ENCODE results near the gene GSKIP.
A peak's percentile ranks its signal among the peaks of the same experiment; 100 is the strongest.

Gene GSKIP

GRCh38 chr14:96383445-96383844 lies 20.1 kb downstream of the GSKIP start:
- DNase-seq = no peak

GRCh38 chr14:96384053-96384452 lies 20.7 kb downstream of the GSKIP start:
- DNase-seq = no peak

- DNase-seq = no peak
Measured at GRCh38 chr14:96384740-96385139, 21.4 kb downstream of the GSKIP start.

- no peak for DNase-seq
Measured at GRCh38 chr14:96385385-96385784, 22.1 kb downstream of the GSKIP start.

GRCh38 chr14:96390965-96391292 lies 27.6 kb downstream of the GSKIP start:
- DNase-seq = no peak

- peak; percentile 79 for DNase-seq
Measured at GRCh38 chr14:96391293-96392118, 28.2 kb downstream of the GSKIP start.

- no peak for DNase-seq
Measured at GRCh38 chr14:96393071-96393691, 29.9 kb downstream of the GSKIP start.

- no peak for DNase-seq
Measured at GRCh38 chr14:96394047-96394815, 30.9 kb downstream of the GSKIP start.

GRCh38 chr14:96398432-96398831 lies 35.1 kb downstream of the GSKIP start:
- no peak for DNase-seq

GRCh38 chr14:96398921-96399320 lies 35.6 kb downstream of the GSKIP start:
- DNase-seq = no peak

GRCh38 chr14:96399405-96399804 lies 36.1 kb downstream of the GSKIP start:
- no peak for DNase-seq

GRCh38 chr14:96400495-96400894 lies 37.2 kb downstream of the GSKIP start:
- DNase-seq = no peak

- no peak for DNase-seq
Measured at GRCh38 chr14:96403409-96403808, 40.1 kb downstream of the GSKIP start.

- no peak for DNase-seq
Measured at GRCh38 chr14:96405677-96406076, 42.4 kb downstream of the GSKIP start.

GRCh38 chr14:96407935-96408570 lies 44.7 kb downstream of the GSKIP start:
- no peak for DNase-seq

GRCh38 chr14:96408608-96409007 lies 45.3 kb downstream of the GSKIP start:
- no peak for DNase-seq

GRCh38 chr14:96409701-96410100 lies 46.4 kb downstream of the GSKIP start:
- DNase-seq = no peak

- DNase-seq = no peak
Measured at GRCh38 chr14:96410119-96410518, 46.8 kb downstream of the GSKIP start.

- DNase-seq = no peak
Measured at GRCh38 chr14:96413526-96413925, 50.2 kb downstream of the GSKIP start.

- DNase-seq = no peak
Measured at GRCh38 chr14:96415559-96415958, 52.2 kb downstream of the GSKIP start.

GRCh38 chr14:96416292-96416691 lies 53.0 kb downstream of the GSKIP start:
- DNase-seq = no peak

GRCh38 chr14:96417254-96417653 lies 53.9 kb downstream of the GSKIP start:
- no peak for DNase-seq

GRCh38 chr14:96418075-96418474 lies 54.7 kb downstream of the GSKIP start:
- DNase-seq = no peak
